IgD-negative memory B cell (primary cell): Measurements from ENCODE around the gene XG. TPM values are rescaled to one million over a fixed set of nuclear protein-coding genes. Genes with fewer than 3 reads are reported as not detected.
"Not testable (repeated sequence)": the region's sequence is repeated elsewhere in the genome, so short reads cannot be mapped to it uniquely, and the experiment has no call there.

Experiments used
- H3K27ac Mint-ChIP-seq, 3 donors: one replicate each; pipeline ENCODE4 v1.8.0; 2020 to 2022; ENCODE audit warnings: mild to moderate bottlenecking in 3 of 3, mixed read lengths in 3 of 3, moderate library complexity in 1 of 3
- H3K27me3 Mint-ChIP-seq: one replicate; pipeline ENCODE4 v1.8.0; 2021; ENCODE audit warnings: mixed read lengths
- H3K36me3 Mint-ChIP-seq: one replicate; pipeline ENCODE4 v1.8.0; 2020; ENCODE audit warnings: mild to moderate bottlenecking, mixed read lengths
- H3K4me1 Mint-ChIP-seq, 3 donors: one replicate each; pipeline ENCODE4 v1.8.0; 2020 to 2022; ENCODE audit warnings: mixed read lengths in 3 of 3, mild to moderate bottlenecking in 1 of 3
- H3K4me3 Mint-ChIP-seq, 4 donors: one replicate each; pipeline ENCODE4 v1.8.0; 2020 to 2022; ENCODE audit warnings: mild to moderate bottlenecking in 4 of 4, mixed read lengths in 4 of 4, moderate library complexity in 3 of 4
- H3K9me3 Mint-ChIP-seq, 3 donors: one replicate each; pipeline ENCODE4 v1.8.0; 2020 to 2021; ENCODE audit warnings: mixed read lengths in 3 of 3, mild to moderate bottlenecking in 1 of 3
- polyA plus RNA-seq: library from polyadenylated mRNA; unstranded; fragments of 300-500 nt; fragmentation: Illumina TruSeq; gene quantifications from one replicate; pipeline ENCODE4 v1.2.3, GENCODE V29; 2021

XG gene
- polyA plus RNA-seq, 1 donor from 2014 or later: not detected

GRCh38 chrX:2752441-2752840 is 601 bp downstream of the XG start:
- not testable (repeated sequence) for H3K9me3 Mint-ChIP-seq, H3K27ac Mint-ChIP-seq, H3K27me3 Mint-ChIP-seq, H3K4me3 Mint-ChIP-seq, H3K4me1 Mint-ChIP-seq, H3K36me3 Mint-ChIP-seq

GRCh38 chrX:2755163-2755715 is 3.4 kb downstream of the XG start:
- H3K4me3 Mint-ChIP-seq, H3K27me3 Mint-ChIP-seq, H3K4me1 Mint-ChIP-seq, H3K27ac Mint-ChIP-seq, H3K36me3 Mint-ChIP-seq, H3K9me3 Mint-ChIP-seq: not testable (repeated sequence)

- no peaks in the 10 kb centered on the region for H3K36me3 Mint-ChIP-seq
- H3K27ac Mint-ChIP-seq: no peak overlapping the region
- H3K4me1 Mint-ChIP-seq: peaks cover 0 to 2% (median 0%) of the 10 kb centered on the region in 3 donors
- no peak overlapping the region for H3K4me3 Mint-ChIP-seq
- H3K9me3 Mint-ChIP-seq: no peaks in the 10 kb centered on the region
- H3K27me3 Mint-ChIP-seq: peaks cover 6% of the 10 kb centered on the region
Observed at GRCh38 chrX:2756548-2756947, 4.7 kb downstream of the XG start.

GRCh38 chrX:2761246-2761645 is 9.4 kb downstream of the XG start:
- Mint-ChIP-seq H3K27me3 (peaks cover 6% of the 10 kb centered on the region), H3K4me1 (peaks cover 0 to 4% (median 1%) of the 10 kb centered on the region in 3 donors), H3K4me3 (no peak overlapping the region), H3K36me3 (peaks cover 2% of the 10 kb centered on the region), H3K27ac (no peak overlapping the region), H3K9me3 (peaks cover 0 to 2% (median 1%) of the 10 kb centered on the region in 3 donors)

- H3K27me3 Mint-ChIP-seq, H3K36me3 Mint-ChIP-seq, H3K9me3 Mint-ChIP-seq, H3K27ac Mint-ChIP-seq, H3K4me3 Mint-ChIP-seq, H3K4me1 Mint-ChIP-seq: not testable (repeated sequence)
Observed at GRCh38 chrX:2762671-2763070, 10.8 kb downstream of the XG start.

GRCh38 chrX:2764766-2765548 is 13.1 kb downstream of the XG start:
- not testable (repeated sequence) for H3K36me3 Mint-ChIP-seq, H3K9me3 Mint-ChIP-seq, H3K27ac Mint-ChIP-seq, H3K4me1 Mint-ChIP-seq, H3K4me3 Mint-ChIP-seq
- H3K27me3 Mint-ChIP-seq: peaks cover 11% of the 10 kb centered on the region

- H3K27ac Mint-ChIP-seq: no peak overlapping the region
- H3K36me3 Mint-ChIP-seq: peaks cover 2% of the 10 kb centered on the region
- H3K4me1 Mint-ChIP-seq: peaks cover 0 to 2% (median 1%) of the 10 kb centered on the region in 3 donors
- peaks cover 0 to 5% (median 3%) of the 10 kb centered on the region in 3 donors for H3K9me3 Mint-ChIP-seq
- no peak overlapping the region for H3K4me3 Mint-ChIP-seq
- peaks cover 12% of the 10 kb centered on the region for H3K27me3 Mint-ChIP-seq
Observed at GRCh38 chrX:2765549-2765830, 13.7 kb downstream of the XG start.

- H3K4me1 Mint-ChIP-seq: peaks cover 0 to 2% (median 1%) of the 10 kb centered on the region in 3 donors
- no peak overlapping the region for H3K27ac Mint-ChIP-seq
Observed at GRCh38 chrX:2766906-2767305, 15.1 kb downstream of the XG start.

GRCh38 chrX:2767631-2768455 is 16.0 kb downstream of the XG start:
- Mint-ChIP-seq H3K36me3 (no peaks in the 10 kb centered on the region), H3K4me3 (no peak overlapping the region), H3K9me3 (peaks cover 3% of the 10 kb centered on the region in 3 donors), H3K27ac (no peak overlapping the region), H3K4me1 (peaks cover 0 to 2% (median 1%) of the 10 kb centered on the region in 3 donors), H3K27me3 (peaks cover 19% of the 10 kb centered on the region)

More at GRCh38 chrX:2766906-2767305, 15.1 kb downstream of the XG start:
- H3K9me3 Mint-ChIP-seq: peaks cover 3 to 5% (median 3%) of the 10 kb centered on the region in 3 donors
- peaks cover 19% of the 10 kb centered on the region for H3K27me3 Mint-ChIP-seq
- H3K36me3 Mint-ChIP-seq: peaks cover 2% of the 10 kb centered on the region
- no peak overlapping the region for H3K4me3 Mint-ChIP-seq

GRCh38 chrX:2769615-2770014 is 17.8 kb downstream of the XG start:
- Mint-ChIP-seq H3K9me3 (peaks cover 4 to 7% (median 5%) of the 10 kb centered on the region in 3 donors), H3K4me3 (no peak overlapping the region), H3K36me3 (no peaks in the 10 kb centered on the region), H3K27me3 (peaks cover 20% of the 10 kb centered on the region), H3K27ac (no peak overlapping the region), H3K4me1 (peaks cover 0 to 2% (median 2%) of the 10 kb centered on the region in 3 donors)

- Mint-ChIP-seq H3K27ac (peak overlapping the region in 1 of 3 donors; percentile 54), H3K27me3 (peaks cover 18% of the 10 kb centered on the region)
- not testable (repeated sequence) for H3K9me3 Mint-ChIP-seq, H3K4me1 Mint-ChIP-seq, H3K36me3 Mint-ChIP-seq, H3K4me3 Mint-ChIP-seq
Observed at GRCh38 chrX:2773166-2774055, 21.6 kb downstream of the XG start.

GRCh38 chrX:2774057-2774456 is 22.2 kb downstream of the XG start:
- Mint-ChIP-seq H3K4me1 (peaks cover 0 to 1% (median 0%) of the 10 kb centered on the region in 3 donors), H3K9me3 (peaks cover 7 to 8% (median 7%) of the 10 kb centered on the region in 3 donors), H3K36me3 (no peaks in the 10 kb centered on the region), H3K27ac (peak overlapping the region in 1 of 3 donors; percentile 54), H3K4me3 (peak overlapping the region in 1 of 4 donors; percentile 9), H3K27me3 (peaks cover 14% of the 10 kb centered on the region)

- H3K27ac Mint-ChIP-seq: peak overlapping the region in 1 of 3 donors; percentile 71
- peaks cover 4 to 8% (median 7%) of the 10 kb centered on the region in 3 donors for H3K9me3 Mint-ChIP-seq
- peaks cover 9% of the 10 kb centered on the region for H3K27me3 Mint-ChIP-seq
- H3K4me3 Mint-ChIP-seq: no peak overlapping the region
- H3K4me1 Mint-ChIP-seq: peaks cover 0 to 1% (median 0%) of the 10 kb centered on the region in 3 donors
- H3K36me3 Mint-ChIP-seq: no peaks in the 10 kb centered on the region
Observed at GRCh38 chrX:2774776-2775175, 22.9 kb downstream of the XG start.

- H3K27me3 Mint-ChIP-seq: peaks cover 12% of the 10 kb centered on the region
- H3K36me3 Mint-ChIP-seq, H3K4me1 Mint-ChIP-seq, H3K4me3 Mint-ChIP-seq, H3K27ac Mint-ChIP-seq, H3K9me3 Mint-ChIP-seq: not testable (repeated sequence)
Observed at GRCh38 chrX:2780472-2781225, 28.8 kb downstream of the XG start.
